HG03558 (cell line): Measurements from ENCODE around the gene TUBG2.

Experiments
- ATAC-seq: cut with Tn5 transposase; IDR thresholded peaks from one replicate; pipeline ENCODE4 v1.9.1; 2021; ENCODE audit warnings: moderate number of reproducible peaks; ENCODE audit not compliant: unreplicated experiment; ENCODE audit errors: extremely low read depth

TUBG2 gene

DNA sequence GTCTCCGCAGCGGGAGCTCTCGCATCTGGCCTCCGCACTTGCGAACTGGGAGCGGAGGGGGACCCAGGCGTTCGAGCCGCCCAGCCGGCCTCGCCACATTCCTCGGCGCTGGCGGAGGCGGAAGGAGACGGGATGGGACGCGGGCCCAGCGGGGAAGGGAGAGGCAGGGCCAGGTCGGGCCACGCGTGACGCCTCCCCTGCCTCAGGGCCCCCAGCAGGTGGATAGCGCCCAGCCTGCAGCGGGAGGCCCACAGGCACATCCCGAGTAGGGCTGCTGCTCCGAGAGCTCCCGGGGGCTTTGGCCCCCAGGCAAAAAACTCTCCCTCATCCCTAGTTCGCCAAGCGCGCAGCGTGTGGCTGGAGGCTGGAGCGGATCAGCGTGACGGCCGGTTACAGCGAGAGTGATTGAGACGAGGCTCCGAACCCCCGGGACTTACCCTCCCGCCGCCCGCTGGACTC, 16.9 kb downstream of the TUBG2 start:
- no peak for ATAC-seq

DNA sequence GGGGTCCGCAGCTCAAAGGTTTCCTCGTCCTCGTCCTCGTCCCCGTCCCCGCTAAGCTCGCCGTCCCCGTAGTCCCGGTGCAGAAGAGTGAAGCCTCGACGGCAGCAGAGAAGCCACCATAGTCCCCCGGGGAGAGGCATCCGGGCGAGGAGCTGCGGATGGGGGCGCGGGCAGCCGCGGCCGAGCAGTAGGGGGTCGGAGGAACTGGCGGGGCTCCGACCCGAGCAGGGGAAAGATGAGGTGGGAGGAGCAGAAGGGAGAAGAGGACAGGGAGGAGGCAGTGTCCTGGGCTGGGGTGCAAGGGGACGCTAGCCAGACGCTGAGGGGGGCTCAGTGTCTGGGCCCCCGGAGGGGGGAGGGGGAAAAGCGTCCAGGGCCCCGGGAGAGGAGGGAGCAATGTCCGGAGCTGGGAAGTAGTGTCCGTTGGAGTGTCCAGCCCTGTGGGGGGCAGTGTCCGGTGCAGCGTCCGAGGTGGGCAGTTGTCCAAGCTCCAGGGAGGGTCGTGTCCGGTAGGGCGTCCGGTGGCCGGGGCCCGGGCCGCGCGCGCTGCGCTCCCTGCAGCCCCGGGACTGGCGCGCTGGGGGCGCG, 17.4 kb downstream of the TUBG2 start, which contains the start of gene PLEKHH3:
Gene PLEKHH3 (minus strand): TSS at position 571 of the 588 bp plus-strand sequence. CDS start 431 bp downstream, at position 140.
- peak; percentile 3 for ATAC-seq

DNA sequence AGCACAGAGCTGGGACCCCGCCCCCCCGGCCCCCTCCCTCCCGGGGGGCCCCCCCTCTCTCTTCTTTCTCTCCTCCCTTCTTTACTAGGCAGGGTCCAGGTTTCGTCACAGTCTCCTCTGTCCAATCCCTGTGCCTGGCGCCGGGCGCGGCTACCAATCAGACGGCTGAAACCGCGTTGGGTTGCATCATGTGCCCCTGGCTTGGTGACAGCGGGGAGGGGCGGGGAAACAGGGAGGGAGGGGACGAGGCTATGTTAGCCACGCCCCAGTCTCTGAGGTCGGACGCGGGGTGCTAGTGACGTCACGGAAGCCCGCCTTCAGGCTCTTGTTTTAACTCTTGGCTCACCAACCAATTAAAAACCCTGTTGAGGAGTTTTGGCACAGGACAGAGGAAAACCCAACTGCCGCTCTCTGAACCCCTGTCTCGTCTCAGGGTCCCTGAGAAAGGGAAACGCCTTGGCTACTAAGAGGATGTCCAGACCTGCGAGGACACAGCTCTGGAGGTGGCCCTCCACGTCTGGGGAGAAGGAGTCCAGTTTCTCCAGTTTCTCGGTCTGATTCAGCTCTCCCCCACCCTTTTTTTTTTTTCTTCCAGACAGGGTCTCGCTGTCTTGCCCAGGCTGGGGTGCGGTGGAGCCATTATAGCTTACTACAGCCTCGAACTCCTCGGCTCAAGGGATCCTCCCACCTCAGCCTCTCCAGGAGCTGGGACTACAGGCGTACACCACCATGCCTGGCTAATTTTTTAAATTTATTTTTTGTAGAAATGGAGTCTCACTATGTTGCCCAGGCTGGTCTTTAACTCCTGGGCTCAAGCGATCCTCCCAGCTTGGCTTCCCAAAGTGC, 18.2 kb downstream of the TUBG2 start:
- ATAC-seq, result peak; percentile 57

DNA sequence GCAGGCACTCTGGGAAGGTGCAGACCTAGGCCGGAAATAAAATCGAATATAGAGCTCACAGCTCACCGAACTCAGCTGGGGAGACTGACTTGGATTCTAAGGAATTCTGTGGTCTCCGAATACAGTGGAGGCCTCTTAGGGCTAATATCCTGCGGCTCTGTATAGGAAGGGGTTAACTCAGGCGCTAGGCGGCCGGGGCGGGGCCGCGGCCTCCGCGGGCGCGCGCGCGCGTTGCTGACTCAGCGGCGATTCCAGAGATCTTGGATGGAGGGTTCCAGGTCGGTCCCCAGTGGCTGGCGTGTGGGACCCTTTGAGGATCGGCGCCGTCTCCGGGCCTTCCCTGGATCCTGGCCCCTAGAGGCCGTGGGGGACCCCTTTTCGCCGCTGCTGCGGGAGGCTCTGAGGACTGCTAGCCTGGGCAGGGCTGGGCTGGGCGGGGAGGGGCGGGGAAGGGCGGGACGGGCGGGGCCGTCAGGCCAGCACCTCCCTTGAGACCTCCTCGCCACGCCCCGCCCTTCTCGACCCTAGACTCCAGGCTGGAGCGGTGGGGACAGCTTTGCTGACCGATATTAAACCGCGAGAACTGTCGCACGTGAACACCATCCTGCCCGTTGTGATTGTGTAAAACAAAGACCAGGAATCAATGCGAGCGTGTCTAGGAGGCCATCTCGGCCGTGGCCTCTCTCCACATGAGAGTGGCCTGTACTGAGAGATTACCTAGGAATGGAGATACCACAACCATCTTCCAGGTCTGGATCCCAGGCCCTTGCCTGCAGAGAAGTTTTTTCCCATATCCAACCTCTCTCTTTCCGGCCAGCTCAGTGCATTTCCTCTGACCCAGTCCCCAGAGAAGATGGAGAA, 19.1 kb downstream of the TUBG2 start:
- ATAC-seq, result no peak

DNA sequence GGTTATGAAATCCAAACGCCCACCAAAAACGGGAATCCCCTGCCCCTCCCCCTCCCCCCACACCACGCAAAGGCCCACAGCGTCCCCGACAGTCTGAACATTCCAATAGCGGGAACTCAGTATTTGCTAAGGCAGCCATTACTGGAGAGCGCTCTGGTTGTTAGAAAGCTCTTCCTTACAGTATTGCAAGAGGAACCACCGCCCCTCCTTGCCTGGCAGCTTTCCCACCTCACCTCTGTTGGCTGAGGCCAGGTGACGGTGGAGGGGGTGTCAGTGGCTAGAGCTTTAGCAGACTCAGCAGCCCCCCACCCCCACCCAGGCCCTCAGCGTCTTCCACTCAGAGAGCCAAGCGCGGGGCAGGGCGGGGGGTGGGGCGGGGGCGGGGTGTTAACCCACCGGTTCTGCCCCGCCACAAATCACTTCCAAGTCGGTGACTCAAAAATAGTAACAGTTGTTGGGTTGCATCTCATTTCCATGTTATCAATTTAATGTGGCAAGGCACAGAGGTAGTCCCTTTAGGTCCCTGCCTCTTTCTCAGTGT, 19.9 kb downstream of the TUBG2 start:
- no peak for ATAC-seq

DNA sequence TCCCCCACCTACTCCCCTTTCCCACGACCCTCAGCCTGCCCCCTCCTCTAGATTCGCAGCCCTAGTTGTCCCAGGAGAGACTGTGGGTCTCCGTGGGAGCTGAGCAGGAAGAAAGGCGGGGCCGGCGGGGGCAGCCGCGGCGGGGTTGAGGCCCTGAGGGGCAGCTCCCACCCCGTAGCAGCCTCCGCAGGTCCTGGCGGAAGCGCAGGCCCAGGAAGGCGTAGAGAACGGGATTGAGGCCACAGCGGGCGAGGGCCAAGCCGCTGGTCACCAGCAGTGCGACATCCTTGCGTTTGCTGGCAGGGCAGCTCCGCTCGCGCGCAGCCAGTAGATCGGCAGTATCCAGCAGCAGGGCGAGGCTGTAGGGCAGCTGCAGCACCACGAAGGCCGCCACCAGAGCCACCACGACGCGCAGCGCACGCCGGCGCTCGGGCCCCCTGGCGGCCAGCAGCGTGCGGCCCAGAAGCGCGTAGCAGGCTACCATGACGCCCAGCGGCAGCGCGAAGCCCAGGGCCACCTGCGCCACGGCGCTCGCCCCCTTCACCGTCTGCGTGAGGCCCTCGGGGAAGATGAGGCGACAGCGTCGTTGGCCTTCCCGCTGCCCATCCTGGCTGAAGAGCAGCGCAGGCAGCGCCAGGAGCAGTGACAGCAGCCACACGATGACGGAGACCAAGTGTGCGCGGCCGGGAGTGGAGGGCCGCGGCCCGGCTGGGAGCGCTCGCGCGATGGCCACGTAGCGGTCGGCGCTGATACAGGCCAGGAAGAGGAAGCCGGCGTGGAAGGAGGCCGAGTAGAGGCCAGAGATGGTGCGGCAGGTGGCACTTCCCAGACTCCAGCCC, 20.6 kb downstream of the TUBG2 start:
- no peak for ATAC-seq

DNA sequence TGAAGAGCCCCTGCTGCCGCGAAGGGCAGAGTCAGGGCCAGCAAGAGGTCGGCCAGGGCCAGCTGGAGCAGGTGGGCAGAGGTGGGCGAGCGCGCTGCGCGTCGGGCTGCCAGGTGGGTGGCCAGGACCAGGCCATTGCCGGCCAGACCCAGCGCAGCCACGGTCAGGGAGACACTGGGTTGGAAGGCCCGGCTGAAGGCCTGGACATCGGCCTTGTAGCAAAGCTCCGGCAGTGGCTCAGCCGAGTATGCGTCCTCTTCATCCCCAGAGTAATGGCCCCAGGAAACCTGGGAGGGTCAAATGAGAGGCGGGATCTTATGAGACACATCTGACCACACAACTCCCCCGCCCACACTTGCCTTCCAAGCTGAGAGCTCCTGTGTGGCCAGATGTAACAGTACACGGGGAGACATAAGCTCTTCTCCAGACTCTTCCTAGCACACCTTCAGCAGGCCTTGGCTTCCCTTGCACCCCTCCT, 21.3 kb downstream of the TUBG2 start:
- no peak for ATAC-seq

DNA sequence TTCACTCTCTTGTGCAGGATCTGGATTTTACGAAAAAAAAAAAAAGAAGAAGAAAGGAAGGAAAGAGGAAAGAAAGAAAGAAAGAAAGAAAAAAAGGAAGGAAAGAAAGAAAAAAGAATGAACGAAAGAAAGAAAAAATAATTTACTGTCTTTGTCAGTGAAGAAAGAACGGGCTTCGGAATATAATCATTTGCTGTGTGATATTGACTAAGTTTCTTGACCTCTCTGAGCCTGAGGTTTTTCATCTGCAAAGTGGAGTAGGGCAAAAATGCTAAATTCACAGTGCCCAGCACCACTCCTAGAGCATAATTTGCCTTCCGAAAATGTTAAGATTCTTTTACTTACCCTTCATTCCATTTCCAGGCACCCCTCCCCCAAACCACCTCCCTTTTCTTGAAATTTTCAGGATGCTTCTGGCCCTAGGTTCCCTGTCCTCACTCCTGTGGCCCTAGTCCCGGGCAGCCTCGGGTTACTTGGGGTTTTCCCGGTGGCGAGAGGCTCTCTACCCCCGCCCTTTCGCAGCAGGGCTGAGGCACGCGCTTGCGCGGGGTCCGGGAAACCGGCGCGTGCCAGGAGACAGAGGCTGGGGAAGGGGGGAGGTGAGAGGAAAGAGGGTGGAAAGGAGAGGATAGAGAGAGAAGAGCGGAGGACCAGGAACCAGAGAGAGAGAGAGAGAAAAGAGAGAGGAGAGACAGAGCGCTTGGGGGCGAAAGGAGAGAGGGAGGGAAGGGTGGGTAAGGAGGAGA, 23.1 kb downstream of the TUBG2 start, which contains the start of gene CNTNAP1:
Gene CNTNAP1 (plus strand): TSS at position 556 of the 746 bp plus-strand sequence. CDS start 299 bp downstream, outside the sequence.
- ATAC-seq, result no peak

DNA sequence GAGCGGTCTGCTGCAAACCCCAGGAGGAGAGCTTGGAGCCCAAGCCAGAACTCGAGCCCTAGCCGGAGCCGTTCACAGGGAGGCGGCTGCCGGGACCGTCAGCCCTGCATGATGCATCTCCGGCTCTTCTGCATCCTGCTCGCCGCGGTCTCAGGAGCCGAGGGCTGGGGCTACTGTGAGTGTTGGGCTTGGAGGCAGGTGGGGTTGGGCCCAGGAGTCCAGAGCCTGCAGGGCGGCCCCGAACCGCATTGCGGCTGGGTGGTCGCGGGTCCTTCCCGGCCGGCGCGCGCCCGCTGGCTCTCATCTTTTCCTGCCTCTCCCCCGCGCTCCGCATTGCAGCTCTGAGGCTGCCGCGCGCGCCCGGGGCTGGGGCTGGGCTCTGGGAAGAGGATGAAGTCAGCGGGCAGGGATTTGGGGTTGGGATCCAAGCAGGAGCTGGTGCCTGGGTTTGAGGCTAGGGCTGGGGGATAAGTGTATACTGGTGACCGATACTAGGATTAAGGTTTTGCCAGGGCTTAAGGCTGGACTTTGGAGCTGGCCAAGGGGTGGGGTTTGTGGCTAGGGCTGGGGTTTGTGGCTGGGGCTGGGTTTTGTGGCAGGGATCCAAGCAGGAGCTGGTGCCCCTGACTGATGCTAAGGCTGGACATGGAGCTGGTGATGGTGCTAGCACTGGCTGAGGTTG, 23.8 kb downstream of the TUBG2 start:
- ATAC-seq, result no peak

DNA sequence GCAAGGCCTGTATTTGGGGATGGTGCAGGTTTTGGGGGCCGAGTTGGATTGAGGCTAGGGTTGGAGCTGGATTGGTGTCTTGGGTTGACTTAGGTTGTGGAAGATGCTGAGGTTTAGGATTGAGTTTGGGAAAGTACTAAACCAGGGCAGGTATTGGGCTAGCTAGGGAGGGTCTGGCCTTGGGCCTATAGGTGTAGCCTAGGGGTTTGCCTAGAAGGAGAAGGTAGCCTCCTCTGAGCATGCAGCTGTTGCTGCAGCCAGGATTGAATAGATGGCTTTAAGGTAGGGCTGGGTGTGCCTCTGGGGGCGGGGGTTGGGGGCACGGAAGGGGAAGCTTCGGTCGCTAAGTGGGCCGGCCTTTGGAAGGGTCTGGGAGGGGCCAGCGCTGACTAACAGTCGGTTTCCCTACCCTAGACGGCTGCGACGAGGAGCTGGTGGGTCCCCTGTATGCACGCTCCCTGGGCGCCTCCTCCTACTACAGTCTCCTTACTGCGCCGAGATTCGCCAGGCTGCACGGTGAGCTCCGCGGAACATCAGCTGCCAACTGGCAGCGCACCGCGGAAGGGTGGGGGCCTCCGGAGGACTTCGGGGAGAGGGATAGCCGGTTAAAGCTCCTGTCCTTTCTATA, 24.4 kb downstream of the TUBG2 start:
- no peak for ATAC-seq

DNA sequence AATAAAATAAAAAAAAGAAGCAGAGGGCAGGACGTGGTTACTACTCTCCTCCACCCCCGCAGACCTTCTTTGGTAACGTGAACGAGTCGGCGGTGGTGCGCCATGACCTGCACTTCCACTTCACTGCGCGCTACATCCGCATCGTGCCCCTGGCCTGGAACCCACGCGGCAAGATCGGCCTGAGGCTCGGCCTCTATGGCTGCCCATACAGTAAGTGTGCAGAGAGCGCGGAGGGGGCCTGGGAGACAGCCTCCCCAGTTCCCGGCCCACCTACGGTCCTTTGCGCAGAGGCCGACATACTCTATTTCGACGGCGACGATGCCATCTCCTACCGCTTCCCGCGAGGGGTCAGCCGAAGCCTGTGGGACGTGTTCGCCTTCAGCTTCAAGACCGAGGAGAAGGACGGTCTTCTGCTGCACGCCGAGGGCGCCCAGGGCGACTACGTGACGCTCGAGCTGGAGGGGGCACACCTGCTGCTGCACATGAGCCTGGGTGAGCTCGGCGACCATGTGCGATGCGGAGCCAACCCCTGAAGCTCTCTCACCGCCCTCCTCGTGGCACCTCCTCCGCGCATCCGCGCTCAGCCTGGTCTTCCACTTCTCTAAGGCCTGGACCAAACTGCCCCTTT, 26.0 kb downstream of the TUBG2 start:
- ATAC-seq, result no peak

DNA sequence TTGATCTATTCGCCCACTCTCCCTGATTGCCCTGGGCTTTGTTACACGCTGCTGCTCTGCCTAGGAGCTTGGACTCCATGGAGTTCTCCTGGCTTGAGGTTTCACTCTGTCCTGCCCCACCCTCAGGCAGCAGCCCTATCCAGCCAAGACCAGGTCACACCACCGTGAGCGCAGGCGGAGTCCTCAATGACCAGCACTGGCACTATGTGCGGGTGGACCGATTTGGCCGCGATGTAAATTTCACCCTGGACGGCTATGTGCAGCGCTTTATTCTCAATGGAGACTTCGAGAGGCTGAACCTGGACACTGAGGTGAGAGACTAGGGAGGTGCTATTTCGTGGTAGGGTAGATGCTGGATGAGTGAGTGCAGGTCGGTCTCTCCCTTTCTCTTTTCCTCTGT, 26.7 kb downstream of the TUBG2 start:
- ATAC-seq, result no peak

DNA sequence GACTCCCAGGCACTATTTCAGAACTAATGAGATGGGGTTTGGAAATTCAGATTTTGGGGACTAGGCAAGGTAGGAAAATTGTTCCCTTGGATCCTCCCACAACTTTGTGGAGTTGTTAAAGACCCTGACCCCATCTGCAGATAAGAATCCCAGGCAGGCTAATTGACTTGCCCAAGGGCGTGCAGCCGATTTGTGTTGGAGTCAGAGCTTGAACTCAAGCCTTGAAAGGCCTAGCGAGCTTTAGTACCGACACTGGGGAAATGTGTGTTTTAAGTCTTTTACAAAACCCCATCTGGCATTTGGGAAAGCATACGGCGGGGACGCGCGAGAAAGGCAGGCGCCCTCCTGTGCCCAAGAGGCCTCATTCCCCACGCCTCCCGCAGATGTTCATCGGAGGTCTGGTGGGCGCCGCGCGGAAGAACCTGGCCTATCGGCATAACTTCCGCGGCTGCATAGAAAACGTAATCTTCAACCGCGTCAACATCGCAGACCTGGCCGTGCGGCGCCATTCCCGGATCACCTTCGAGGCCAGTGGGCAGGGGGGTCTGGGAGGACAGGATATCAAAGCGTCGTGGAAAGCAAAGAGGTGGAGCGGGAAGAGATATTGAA, 27.5 kb downstream of the TUBG2 start:
- ATAC-seq, result no peak

DNA sequence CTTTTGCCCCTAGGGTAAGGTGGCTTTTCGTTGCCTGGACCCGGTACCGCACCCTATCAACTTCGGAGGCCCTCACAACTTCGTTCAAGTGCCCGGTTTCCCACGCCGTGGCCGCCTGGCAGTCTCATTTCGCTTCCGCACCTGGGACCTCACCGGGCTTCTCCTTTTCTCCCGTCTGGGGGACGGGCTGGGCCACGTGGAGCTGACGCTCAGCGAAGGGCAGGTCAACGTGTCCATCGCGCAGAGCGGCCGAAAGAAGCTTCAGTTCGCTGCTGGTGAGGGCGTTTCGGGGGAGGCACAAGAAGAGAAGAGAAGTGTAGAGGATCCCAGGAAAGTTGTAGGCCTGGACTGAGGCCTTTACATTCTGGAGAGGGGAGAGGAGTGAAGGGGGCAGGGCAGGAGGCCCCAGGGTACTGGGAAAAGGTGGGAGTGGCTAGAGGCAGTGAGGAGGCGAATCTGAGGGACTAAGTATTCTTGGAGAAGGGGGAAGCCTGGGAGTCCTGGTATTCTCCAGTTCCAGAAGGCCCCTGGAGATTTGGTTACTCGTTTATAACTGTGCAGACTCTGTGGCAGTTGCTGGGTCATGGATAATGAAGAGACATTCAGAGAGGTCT, 28.7 kb downstream of the TUBG2 start:
- no peak for ATAC-seq

DNA sequence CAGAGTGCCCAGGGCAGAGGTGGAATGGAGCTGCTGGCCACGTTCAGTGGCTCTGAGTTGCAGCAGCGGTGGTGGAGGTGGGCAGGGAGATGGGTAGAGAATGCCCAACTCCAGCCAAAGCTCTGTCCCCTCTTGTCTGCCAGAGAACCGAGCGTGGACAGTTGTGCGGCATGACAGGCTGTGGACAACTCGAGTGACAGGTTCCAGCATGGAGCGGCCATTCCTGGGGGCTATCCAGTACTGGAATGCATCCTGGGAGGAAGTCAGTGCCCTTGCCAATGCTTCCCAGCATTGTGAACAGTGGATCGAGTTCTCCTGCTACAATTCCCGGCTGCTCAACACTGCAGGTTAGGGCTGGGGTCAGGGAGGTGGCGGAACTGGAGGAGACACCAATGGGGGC, 31.5 kb downstream of the TUBG2 start:
- ATAC-seq, result no peak

DNA sequence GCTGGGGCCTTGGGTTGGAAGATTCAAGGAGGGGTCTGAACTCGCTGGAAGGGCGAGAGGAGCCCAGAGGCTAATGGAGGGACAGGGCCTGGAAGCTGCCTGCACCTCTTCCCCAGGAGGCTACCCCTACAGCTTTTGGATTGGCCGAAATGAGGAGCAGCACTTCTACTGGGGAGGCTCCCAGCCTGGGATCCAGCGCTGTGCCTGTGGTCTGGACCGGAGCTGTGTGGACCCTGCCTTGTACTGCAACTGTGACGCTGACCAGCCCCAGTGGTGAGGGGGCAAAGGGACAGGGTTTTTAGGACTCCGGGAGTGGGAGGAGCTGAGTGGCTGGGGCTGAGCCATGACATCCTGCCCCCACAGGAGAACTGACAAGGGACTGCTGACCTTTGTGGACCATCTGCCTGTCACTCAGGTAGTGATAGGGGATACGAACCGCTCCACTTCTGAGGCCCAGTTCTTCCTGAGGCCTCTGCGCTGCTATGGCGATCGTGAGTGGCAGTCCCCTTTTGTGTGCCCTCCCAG, 32.0 kb downstream of the TUBG2 start:
- no peak for ATAC-seq
